Measurements from ENCODE around the gene ABCG4.
A peak's percentile ranks its signal among the peaks of the same experiment; 100 is the strongest.
"Not testable (repeated sequence)": the region's sequence is repeated elsewhere in the genome, so short reads cannot be mapped to it uniquely, and the experiment has no call there.

ABCG4 gene

GRCh38 chr11:119155733-119156492, 7.1 kb downstream of the ABCG4 start:
- DNase-seq = no peak

- no peak for DNase-seq
Observed at GRCh38 chr11:119156496-119156895, 7.6 kb downstream of the ABCG4 start.

GRCh38 chr11:119157063-119157462, 8.2 kb downstream of the ABCG4 start:
- DNase-seq = no peak

GRCh38 chr11:119158467-119158866, 9.6 kb downstream of the ABCG4 start:
- no peak for DNase-seq

GRCh38 chr11:119160151-119160550, 11.3 kb downstream of the ABCG4 start:
- DNase-seq = no peak

GRCh38 chr11:119161871-119162270, 13.0 kb downstream of the ABCG4 start:
- DNase-seq = no peak

GRCh38 chr11:119166368-119167076, 17.7 kb downstream of the ABCG4 start:
- DNase-seq = no peak

- not testable (repeated sequence) for DNase-seq
Observed at GRCh38 chr11:119167077-119167458, 18.2 kb downstream of the ABCG4 start.

- DNase-seq = no peak
Observed at GRCh38 chr11:119167933-119168332, 19.1 kb downstream of the ABCG4 start.

GRCh38 chr11:119168471-119169281, 19.8 kb downstream of the ABCG4 start, which contains the start of gene NLRX1:
NLRX1 (plus strand) TSS chr11:119168725; CDS start chr11:119171404, 2,679 bp downstream.
- no peak for DNase-seq

- DNase-seq = no peak
Observed at GRCh38 chr11:119169282-119169719, 20.4 kb downstream of the ABCG4 start.

GRCh38 chr11:119172513-119172912, 23.7 kb downstream of the ABCG4 start:
- no peak for DNase-seq

- DNase-seq = no peak
Observed at GRCh38 chr11:119173453-119173852, 24.6 kb downstream of the ABCG4 start.

- no peak for DNase-seq
Observed at GRCh38 chr11:119175493-119176077, 26.7 kb downstream of the ABCG4 start.

- no peak for DNase-seq
Observed at GRCh38 chr11:119178166-119178680, 29.4 kb downstream of the ABCG4 start.

- no peak for DNase-seq
Observed at GRCh38 chr11:119179342-119179741, 30.5 kb downstream of the ABCG4 start.

GRCh38 chr11:119179983-119180382, 31.1 kb downstream of the ABCG4 start:
- peak; percentile 98 for DNase-seq

- DNase-seq = no peak
Observed at GRCh38 chr11:119180729-119181676, 32.2 kb downstream of the ABCG4 start.

GRCh38 chr11:119181677-119182412, 33.0 kb downstream of the ABCG4 start:
- DNase-seq = peak; percentile 54

GRCh38 chr11:119184399-119184798, 35.5 kb downstream of the ABCG4 start:
- DNase-seq = not testable (repeated sequence)
